ENCODE results near the gene CLCN6.

Gene CLCN6

DNA sequence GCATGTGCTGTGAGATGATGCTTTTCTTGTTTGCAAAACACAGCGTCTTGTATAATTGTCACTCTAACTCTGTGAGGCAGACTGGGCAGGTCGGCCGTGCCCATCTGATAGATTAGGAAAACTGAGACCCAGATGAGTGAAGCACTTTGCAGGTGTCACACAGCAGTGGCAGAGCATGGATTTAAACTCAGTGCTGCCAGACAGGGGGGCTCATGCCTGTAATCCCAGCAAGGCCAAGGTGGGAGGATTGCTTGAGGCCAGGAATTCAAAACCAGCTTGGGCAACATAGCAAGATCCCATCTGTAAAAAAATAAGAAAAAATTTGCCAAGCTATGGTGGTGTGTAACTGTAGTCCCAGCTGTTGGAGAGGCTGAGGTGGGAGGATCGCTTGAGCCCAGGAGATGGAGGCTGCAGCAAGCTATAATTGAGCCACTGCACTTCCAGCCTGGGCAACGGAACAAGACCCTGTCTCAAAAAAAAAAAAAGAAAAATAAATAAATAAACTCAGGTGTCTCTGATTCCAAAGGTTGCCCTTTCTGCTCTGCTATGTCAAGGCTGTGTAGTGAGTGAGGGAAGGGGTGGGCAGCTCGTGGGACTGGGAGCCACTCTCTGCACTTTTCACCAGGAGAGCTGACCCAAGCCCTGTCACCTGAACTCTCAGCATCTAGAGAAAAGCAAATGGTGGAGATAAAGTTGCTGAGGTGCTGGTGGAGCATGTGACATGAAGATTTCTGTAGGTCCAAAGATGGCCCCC, 85.6 kb downstream of the CLCN6 start:
- H3K27ac Mint-ChIP-seq, result no peak overlapping the region
- no peak for DNase-seq
- no peak overlapping the region for H3K4me3 Mint-ChIP-seq
- no peaks in the 10 kb centered on the region for H3K9me3 Mint-ChIP-seq
- no peak for ATAC-seq
- H3K4me1 Mint-ChIP-seq, result no peaks in the 10 kb centered on the region
- H3K27me3 Mint-ChIP-seq, result peaks cover 20% of the 10 kb centered on the region
- H3K36me3 Mint-ChIP-seq (ENCODE audit: low read depth), result no peaks in the 10 kb centered on the region
